Vagina (tissue), 2 donors: Measurements from ENCODE around the gene CAB39. TPM values are rescaled to one million over a fixed set of nuclear protein-coding genes. Genes with fewer than 3 reads are reported as not detected.
A peak's percentile ranks its signal among the peaks of the same experiment; 100 is the strongest.

Source experiments
- DNase-seq, 2 donors: peaks; one replicate each; pipeline ENCODE4 v3.0.0-alpha.2; 2017; ENCODE audit errors: extremely low spot score in 2 of 2
- H3K27ac ChIP-seq: fragments of 200-600 bp; sonication (generic); one replicate; pipeline ENCODE4 v1.5.1; 2019
- H3K27me3 ChIP-seq: fragments of 200-600 bp; sonication (generic); one replicate; pipeline ENCODE4 v1.5.1; 2019
- H3K36me3 ChIP-seq, 2 donors: fragments of 200-600 bp; sonication (generic); one replicate each; pipeline ENCODE4 v1.5.1; 2017 to 2019
- H3K4me1 ChIP-seq: fragments of 200-600 bp; sonication (generic); one replicate; pipeline ENCODE4 v1.5.1; 2019
- H3K4me3 ChIP-seq, 2 donors: fragments of 200-600 bp; sonication (generic); 1 replicate in 1 of 2; 2 replicates in 1 of 2; pipeline ENCODE4 v1.5.1; 2016 to 2019
- H3K9me3 ChIP-seq: fragments of 200-600 bp; sonication (generic); one replicate; pipeline ENCODE4 v1.5.1; 2019
- CTCF ChIP-seq, 3 experiments: fragments of 450-650 bp in 2 of 3; fragments of 200-600 bp in 1 of 3; sonication (generic) in 1 of 3; IDR thresholded peaks; one replicate each; pipeline ENCODE4 v1.5.1; 2017 to 2019; ENCODE audit warnings: antibody characterized with exemption in 3 of 3, mild to moderate bottlenecking in 2 of 3, moderate library complexity in 2 of 3
- POLR2A ChIP-seq, 2 donors: fragments of 450-650 bp; IDR thresholded peaks; one replicate each; pipeline ENCODE4 v1.6.1; 2017; ENCODE audit warnings: antibody characterized with exemption in 2 of 2, mild to moderate bottlenecking in 2 of 2, moderate library complexity in 2 of 2
- POLR2AphosphoS5 ChIP-seq, 2 donors: sonication (generic); formaldehyde crosslinking; IDR thresholded peaks; one replicate each; pipeline ENCODE4 v1.9.0; 2017; ENCODE audit warnings: antibody characterized with exemption in 2 of 2, mild to moderate bottlenecking in 2 of 2, low read depth in 1 of 2; ENCODE audit not compliant: insufficient read depth in 1 of 2
- intact Hi-C: fragments of 100-400 bp; cut with DNase I; formaldehyde crosslinking; loops from one replicate; pipeline ENCODE4 v1.15.1; 2023
- total RNA-seq: library from RNA; depleted of rRNA; stranded (reverse); fragments of >200 nt; gene quantifications from one replicate; pipeline ENCODE4 v1.2.3, GENCODE V29; 2016

CAB39 gene
- total RNA-seq, 1 donor from 2014 or later, result 59.4 TPM

DNA sequence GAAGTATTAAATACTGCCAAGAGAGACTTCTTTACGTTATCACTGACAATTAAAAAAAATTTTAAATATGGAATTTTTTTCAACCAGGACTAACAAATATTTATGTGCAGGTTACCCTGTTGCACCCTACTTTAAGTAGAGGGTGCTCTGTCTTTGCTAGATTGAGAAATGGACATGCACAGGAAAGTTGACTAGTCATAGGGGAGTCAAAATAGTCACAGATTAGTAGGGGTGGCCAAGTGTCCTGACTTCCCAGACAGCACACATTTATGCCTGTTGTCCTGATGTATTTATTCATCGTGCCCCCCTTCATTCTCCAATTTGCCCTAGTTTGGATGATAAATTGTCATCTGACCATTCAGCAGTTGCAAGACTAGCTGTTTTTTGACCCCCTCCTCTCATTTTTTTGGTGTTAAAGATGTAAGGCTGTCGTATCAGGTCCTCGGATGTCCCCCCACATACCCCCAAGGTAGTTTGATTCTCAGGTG is 20.3 kb downstream of the CAB39 start:
- H3K4me1 ChIP-seq, result peaks cover 71% of the 10 kb centered on the region

GRCh38 chr2:230734247-230735175 is 21.9 kb downstream of the CAB39 start:
- intact Hi-C loops, result no loop called here
- no peak overlapping the region for H3K27ac ChIP-seq

More for the DNA sequence above, 20.3 kb downstream of the CAB39 start:
- no peak overlapping the region for H3K27ac ChIP-seq
- intact Hi-C loops, result no loop called here
- H3K4me3 ChIP-seq, result no peak overlapping the region
- H3K27me3 ChIP-seq, result no peaks in the 10 kb centered on the region
- no peaks in the 10 kb centered on the region for H3K36me3 ChIP-seq
- DNase-seq, result no peak
- no peak for TF ChIP-seq CTCF (IDR thresholded peaks at IDR 0.05)
- no peak for TF ChIP-seq POLR2A (IDR thresholded peaks at IDR 0.05)
- no peak for TF ChIP-seq POLR2AphosphoS5 (IDR thresholded peaks at IDR 0.05; ENCODE audit: insufficient read depth in 1 of 2, low read depth in 1 of 2)
- H3K9me3 ChIP-seq, result no peaks in the 10 kb centered on the region

DNA sequence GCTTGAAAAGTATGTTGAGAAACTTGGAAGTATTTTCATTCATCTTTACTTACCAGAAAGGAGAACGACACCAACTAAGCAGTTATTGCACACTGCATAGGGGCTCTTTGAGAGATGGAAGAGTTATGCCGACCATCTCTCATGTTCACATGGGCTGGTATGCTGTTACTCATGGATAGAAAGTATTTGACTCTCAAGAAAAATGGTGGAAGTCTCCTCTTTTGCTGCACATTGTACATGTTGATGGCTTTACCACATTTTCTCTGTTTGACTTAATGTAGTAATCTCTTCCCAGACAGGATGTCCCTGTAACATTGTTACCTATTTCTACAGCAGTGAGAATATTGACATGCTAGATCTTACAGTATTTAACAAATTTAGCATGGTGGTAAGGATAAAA is 23.2 kb downstream of the CAB39 start:
- Histone ChIP-seq H3K27me3 (no peaks in the 10 kb centered on the region), H3K36me3 (no peaks in the 10 kb centered on the region), H3K4me3 (no peak overlapping the region), H3K9me3 (no peaks in the 10 kb centered on the region), H3K4me1 (peaks cover 64% of the 10 kb centered on the region), H3K27ac (no peak overlapping the region)
- DNase-seq, result no peak
- no peak for TF ChIP-seq POLR2AphosphoS5 (IDR thresholded peaks at IDR 0.05; ENCODE audit: insufficient read depth in 1 of 2, low read depth in 1 of 2)
- intact Hi-C loops, result no loop called here

More at GRCh38 chr2:230734247-230735175, 21.9 kb downstream of the CAB39 start:
- no peak for DNase-seq
- TF ChIP-seq CTCF (IDR thresholded peaks at IDR 0.05) (no peak), POLR2AphosphoS5 (IDR thresholded peaks at IDR 0.05; ENCODE audit: insufficient read depth in 1 of 2, low read depth in 1 of 2) (no peak), POLR2A (IDR thresholded peaks at IDR 0.05) (no peak)
- H3K4me3 ChIP-seq, result no peak overlapping the region
- H3K4me1 ChIP-seq, result peaks cover 74% of the 10 kb centered on the region
- H3K36me3 ChIP-seq, result no peaks in the 10 kb centered on the region
- no peaks in the 10 kb centered on the region for H3K27me3 ChIP-seq
- H3K9me3 ChIP-seq, result no peaks in the 10 kb centered on the region

- Histone ChIP-seq H3K4me3 (no peak overlapping the region), H3K27me3 (no peaks in the 10 kb centered on the region), H3K27ac (no peak overlapping the region), H3K36me3 (no peaks in the 10 kb centered on the region), H3K9me3 (no peaks in the 10 kb centered on the region), H3K4me1 (peaks cover 61% of the 10 kb centered on the region)
- TF ChIP-seq POLR2AphosphoS5 (IDR thresholded peaks at IDR 0.05; ENCODE audit: insufficient read depth in 1 of 2, low read depth in 1 of 2), result no peak
- TF ChIP-seq POLR2A (IDR thresholded peaks at IDR 0.05), result no peak
- TF ChIP-seq CTCF (IDR thresholded peaks at IDR 0.05), result no peak
- intact Hi-C loops, result no loop called here
- DNase-seq, result no peak
These were observed 24.7 kb downstream of the CAB39 start for GRCh38 chr2:230737300-230737699.

GRCh38 chr2:230737791-230738226 is 25.2 kb downstream of the CAB39 start:
- DNase-seq, result no peak
- H3K4me3 ChIP-seq, result no peak overlapping the region
- peaks cover 56% of the 10 kb centered on the region for H3K4me1 ChIP-seq
- H3K27me3 ChIP-seq, result no peaks in the 10 kb centered on the region
- intact Hi-C loops, result no loop called here
- peak overlapping the region; percentile 40 for H3K27ac ChIP-seq
- TF ChIP-seq CTCF (IDR thresholded peaks at IDR 0.05) (no peak), POLR2AphosphoS5 (IDR thresholded peaks at IDR 0.05; ENCODE audit: insufficient read depth in 1 of 2, low read depth in 1 of 2) (no peak), POLR2A (IDR thresholded peaks at IDR 0.05) (no peak)
- H3K36me3 ChIP-seq, result no peaks in the 10 kb centered on the region
- H3K9me3 ChIP-seq, result no peaks in the 10 kb centered on the region
